GM10847 (cell line): ENCODE results near the gene ARL8B.

ENCODE experiments used
- POLR2A ChIP-seq: IDR thresholded peaks from 2 replicates; pipeline ENCODE4 v1.6.1; 2011; ENCODE audit not compliant: insufficient read length; ENCODE audit errors: extremely low read depth

The ARL8B gene

DNA sequence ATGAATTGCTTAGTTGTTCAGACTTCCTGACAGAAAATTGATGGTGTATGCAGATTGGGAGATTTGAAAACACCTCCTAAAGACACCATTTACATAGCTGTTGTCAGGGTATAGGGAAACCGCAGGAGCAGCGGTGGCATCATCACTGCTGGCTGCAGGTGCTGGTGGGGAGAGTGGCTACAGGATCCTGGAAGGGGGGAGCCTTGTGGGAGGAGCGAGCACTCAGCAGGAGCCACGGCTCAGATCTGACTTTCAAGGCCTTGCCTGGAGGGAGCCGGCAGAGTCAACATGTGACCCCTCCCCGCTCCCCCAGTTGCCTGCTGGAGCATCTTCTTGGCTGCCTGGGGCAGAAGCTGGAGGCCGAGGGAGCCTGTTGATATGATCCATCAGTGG, 91.5 kb downstream of the ARL8B start:
- no peak for TF ChIP-seq POLR2A

DNA sequence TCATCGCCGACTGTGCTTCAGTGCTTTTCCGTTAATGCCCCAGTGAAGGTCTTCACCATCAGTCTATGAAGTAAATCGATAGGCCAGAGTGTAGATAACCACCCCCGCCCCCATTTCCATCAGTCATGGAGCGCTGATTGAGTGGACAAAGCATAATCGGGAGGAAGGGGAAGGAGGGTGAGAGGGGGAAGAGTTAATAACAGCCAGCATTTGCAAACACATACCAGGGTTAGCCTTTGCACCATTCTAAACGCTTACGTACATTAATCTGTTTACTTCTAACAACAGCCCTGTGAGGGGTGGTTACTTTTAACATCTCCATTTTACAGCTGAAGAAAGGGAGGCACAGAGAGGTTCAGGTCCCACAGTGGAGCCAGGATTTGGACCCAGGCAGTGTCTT, 92.3 kb downstream of the ARL8B start:
- TF ChIP-seq POLR2A: no peak

DNA sequence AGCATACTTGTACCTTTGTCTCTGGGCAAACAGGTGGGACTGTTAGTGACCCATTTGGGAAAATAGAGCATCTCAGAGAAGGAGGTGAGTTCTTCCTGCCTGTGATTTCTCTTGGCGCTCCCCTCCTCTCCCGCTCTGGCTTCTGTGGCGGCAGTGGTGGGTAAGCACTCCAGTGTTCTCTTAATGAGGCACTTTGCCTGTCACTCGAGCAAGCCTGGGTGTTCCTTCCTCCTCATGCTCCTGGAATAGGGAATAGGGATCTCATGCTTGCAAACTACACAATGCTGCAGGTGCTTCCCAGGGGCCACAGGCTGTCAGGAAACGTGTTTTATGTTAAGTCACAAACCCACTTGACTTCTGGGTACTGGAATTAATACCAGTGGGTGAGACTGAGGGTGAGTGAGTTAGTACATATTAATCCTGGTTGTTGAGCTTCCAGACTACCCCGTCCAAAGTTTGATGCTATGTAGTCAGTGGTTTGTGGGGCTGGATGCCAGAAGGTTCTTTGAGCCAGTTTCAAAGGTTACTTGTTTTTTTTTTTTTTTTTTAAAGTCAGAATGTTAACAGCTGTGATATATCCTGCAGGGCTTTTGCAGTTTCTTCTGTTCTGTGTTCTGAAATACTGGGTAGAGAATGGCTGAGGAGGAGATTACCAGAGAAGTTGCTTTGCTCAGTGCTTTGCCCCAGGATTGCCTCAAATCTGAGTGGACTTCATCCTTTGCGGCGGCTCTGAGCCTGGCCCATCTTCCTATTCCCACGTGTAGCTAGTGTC, 95.9 kb downstream of the ARL8B start:
- TF ChIP-seq POLR2A: no peak

DNA sequence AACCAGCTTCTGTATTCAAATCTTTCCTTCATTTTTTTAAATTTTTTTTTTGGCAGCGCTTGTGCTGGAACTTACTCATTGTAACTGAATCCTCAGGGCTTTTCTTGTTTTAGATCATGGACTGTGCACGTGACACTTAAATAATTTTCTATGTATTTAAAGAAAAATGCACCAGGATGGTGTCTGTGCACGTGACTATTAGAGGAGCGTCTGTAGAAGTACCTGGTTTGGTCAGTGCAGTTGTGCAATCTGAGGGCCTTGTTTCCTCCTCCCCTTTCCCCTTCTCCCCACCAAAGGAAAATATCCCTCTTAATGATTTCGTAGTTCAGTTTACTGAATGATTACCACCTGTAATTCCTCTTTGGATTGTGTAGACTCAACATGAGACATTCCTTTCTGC, 96.7 kb downstream of the ARL8B start:
- no peak for TF ChIP-seq POLR2A

DNA sequence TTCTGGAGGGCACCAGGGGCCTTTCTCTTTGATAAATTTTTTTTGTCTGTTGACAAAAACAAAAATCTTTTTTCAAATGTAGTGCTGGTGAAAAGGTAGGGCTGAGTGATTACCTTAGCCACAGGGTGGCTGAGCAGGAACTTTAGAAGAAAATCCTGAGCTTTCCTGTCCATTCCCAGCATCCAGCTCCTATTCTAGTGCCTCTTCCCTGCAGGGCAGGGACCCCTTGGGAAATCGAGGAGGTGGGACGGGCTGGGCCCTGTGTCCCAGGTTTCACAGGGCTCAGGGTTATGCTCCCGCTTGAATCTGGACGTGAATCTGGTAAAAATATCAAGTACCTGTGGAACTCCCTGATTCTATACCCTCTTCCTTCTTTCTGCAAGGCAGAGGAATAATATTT, 97.1 kb downstream of the ARL8B start:
- TF ChIP-seq POLR2A: no peak

DNA sequence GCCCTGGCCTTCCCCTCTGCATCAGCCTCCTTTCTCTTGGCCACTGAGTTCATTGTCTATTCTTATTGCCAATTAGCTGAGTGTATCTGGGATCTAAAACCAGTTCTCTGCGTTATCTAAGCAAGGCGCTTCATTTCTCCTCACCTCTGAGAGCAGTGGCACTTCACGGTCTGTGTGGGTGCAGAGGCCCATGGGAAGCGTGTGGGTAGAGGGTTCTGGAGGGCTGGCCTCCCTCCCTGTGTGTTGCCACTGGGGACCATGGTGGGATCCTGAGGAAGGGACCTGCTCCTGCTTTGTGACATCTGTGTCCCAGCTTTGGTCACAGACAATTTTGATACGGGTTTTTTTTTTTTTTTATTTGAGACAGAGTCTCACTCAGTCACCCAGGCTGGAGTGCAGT, 98.1 kb downstream of the ARL8B start:
- no peak for TF ChIP-seq POLR2A

DNA sequence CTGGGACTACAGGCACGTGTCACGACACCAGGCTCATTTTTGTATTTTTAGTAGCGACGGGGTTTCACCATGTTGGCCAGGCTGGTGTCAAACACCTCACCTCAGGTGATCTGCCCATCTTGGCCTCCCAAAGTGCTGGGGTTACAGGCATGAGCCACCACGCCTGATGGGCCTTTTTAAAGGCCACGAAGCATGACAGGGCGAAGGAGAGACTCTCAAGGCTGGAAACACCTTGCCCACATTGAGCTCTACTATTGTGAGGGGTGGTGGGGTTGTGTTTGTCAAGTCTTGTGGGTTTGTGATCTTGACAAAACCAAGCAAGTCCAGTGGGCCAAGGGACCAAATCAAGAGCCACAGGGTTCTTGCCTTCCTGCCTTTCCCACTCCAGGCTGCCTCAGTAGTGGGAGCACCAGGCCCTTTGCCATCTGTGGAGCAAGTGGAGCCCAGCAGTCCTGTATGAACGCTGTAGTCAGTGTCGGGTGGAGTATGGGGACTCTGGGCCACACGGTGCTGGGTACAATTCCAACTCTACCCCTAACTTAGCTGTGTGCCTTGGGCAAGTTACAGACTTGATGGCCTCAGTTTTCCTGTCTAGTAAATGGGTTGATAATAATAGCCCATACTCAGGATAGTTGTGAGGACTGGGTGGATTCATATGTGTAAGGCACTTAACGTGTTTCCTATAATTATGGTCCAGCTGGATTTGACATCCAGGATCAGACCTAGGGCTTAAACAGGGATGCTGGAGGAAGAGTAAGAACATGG, 98.8 kb downstream of the ARL8B start:
- no peak for TF ChIP-seq POLR2A

DNA sequence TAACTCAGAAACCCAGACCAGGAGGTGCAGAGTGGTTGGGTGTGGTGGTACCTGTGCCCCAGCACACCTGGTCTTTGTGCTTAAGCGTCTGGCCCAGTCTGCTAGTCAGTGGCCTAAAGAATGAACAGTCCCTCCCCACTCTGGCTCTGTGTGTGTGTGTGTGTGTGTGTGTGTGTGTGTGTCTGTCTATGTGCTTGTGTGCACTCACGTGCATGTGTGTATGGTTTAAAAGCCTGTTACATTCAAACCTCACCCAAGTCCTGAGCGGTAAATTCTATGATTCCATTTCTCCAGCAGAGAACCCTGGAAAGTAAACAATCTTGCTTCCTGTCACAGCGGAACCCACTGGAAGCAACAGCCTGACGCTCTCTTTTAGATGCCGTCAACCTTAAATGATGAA, 99.6 kb downstream of the ARL8B start:
- TF ChIP-seq POLR2A: no peak

DNA sequence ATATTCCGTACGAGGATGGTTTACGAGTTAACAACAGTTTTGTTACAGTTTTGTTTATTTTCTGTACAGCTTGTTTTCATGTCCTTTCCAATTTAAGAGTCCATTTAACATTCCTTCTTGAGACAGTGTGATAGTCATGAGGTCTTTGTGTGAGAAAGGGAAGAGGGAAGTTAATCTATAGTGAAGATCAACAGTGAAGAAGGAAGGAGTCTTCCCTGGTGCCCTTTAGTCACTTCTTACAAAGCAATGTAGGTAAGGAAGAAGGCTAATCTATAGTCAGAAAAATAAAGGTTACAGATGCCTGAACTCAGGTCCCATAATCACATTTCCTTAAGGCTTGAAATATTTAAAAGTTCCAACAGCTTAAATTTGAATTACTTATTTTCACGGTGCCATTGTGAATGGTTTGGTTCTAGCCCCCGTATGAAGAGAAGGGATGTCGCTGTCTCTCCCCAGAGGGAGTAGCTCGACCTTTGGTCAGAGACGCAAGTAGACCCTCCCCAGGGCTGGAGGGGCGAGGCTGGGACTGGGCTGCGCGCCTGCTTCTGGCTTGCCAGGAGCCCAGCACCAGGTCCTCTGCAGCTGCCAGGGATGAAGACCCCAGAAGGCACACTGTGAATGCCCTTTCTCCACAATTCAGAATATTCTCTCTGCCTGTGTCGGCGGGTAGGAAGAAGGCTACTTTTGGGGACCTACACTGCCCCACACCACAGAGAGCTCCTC, 100.4 kb downstream of the ARL8B start:
- TF ChIP-seq POLR2A: no peak

DNA sequence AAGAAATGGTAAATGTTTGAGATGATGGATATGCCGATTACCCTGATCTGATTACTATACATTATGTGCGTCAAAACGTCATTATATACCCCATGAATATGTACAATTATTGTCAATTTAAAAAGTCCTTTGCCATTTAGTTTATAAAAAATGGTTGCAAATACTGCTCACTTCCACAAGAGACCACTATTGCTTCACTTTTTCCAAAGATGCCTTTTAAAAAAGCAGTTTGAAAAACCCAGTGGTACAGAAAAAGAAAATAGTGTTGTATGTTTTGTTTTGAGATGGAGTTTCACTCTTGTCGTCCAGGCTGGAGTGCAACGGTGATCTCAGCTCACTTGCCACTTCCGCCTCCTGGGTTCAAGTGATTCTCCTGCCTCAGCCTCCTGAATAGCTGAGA, 104.7 kb downstream of the ARL8B start:
- TF ChIP-seq POLR2A: no peak

DNA sequence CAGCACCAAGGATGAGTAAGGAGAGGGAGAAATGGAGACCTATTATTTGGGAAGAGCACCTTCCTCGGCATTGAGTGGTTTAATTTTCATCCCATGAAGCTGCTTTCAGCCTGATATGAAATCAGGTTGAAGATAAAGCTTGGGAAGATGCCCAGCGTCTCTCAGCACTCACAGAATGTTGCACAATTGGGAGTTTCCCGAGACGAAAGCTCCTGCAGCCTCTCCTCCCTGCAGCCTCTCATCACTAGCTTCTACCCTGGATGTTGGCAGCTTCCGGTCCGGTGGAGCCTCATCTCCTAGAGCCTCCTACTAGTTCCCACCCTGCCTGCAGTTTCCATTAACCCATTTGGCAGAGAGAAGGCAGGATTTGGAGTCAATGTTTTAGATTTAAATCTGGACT, 105.7 kb downstream of the ARL8B start:
- no peak for TF ChIP-seq POLR2A

DNA sequence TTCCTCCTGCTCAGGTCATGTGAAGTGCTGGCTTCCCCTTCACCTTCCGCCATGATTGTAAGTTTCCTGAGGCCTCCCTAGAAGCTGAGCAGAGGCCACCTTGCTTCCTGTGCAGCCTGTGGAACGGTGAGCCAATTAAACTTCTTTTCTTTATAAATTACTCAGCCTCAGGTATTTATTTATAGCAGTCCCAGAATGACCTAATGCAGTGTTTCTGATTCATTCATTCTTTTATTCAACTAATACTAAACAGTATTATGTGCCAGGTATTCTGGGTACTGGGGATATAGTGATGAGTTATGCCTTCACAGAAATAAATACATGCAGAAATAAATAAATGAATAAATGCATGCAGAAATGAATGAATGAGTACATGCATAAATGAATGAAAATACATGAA, 107.3 kb downstream of the ARL8B start:
- TF ChIP-seq POLR2A: no peak
